Activated CD8-positive, alpha-beta memory T cell treated with anti-CD3 and anti-CD28 coated beads, Interleukin-2, amount 50 U/mL, for 48 hours (primary cell): ENCODE measurements around the gene MAU2.
"Not testable (repeated sequence)": the region's sequence is repeated elsewhere in the genome, so short reads cannot be mapped to it uniquely, and the experiment has no call there.

Source experiments
- DNase-seq: peaks from one replicate; pipeline ENCODE4 v3.0.0-alpha.2; 2020

Gene MAU2

GRCh38 chr19:19348266-19348665 is 27.6 kb downstream of the MAU2 start:
- no peak for DNase-seq

GRCh38 chr19:19349365-19349764 is 28.7 kb downstream of the MAU2 start:
- no peak for DNase-seq

GRCh38 chr19:19350756-19351155 is 30.1 kb downstream of the MAU2 start:
- DNase-seq = not testable (repeated sequence)

DNA sequence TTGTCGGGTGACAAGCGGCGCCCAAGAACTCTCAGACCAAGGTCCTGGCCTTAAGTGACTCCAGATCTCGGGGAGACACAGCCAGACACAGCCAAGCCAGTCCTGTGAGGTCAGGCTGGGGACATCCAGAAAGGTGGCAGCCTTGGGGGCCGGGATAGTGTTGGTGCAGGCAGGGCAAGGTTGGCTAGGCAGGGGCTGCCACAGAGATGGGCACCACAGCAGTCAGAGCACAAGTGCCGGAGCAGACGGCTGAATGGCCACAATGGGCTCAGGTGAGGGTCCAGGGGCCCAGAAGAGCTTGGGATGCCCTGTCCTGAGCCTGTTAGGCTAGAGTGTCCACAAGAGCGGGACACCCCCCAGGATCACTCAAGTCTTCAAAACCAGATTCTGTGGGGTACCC is 32.2 kb downstream of the MAU2 start:
- DNase-seq = no peak

- no peak for DNase-seq
Observed at GRCh38 chr19:19354007-19354406, 33.4 kb downstream of the MAU2 start.

- no peak for DNase-seq
Observed at GRCh38 chr19:19354932-19355331, 34.3 kb downstream of the MAU2 start.

GRCh38 chr19:19355606-19356139 is 35.0 kb downstream of the MAU2 start:
- no peak for DNase-seq

- DNase-seq = no peak
Observed at GRCh38 chr19:19356500-19356899, 35.9 kb downstream of the MAU2 start.

- DNase-seq = no peak
Observed at GRCh38 chr19:19356901-19357566, 36.4 kb downstream of the MAU2 start.

DNA sequence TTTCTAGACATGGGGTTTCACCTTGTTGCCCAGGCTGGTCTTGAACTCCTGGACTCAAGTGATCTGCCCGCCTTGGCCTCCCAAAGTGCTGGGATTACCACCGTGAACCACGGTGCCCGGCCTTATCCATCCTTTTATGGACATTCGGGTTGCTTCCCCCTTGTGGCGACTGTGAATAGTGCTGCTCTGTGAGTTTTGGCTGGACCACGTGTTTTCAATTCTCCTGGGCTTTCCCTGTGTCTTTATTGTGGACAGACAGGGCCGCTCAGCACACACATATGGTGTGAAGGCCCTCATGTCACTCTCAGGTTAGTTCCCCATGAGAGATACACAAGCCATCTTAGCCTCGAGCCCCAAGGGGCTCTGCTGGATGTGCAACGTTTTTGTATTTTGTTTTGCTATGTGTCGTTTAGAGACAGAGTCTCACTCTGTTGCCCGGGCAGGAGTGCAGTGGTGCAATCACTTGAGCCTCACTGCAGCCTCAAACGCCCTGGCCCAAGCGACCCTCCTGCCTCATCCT is 40.5 kb downstream of the MAU2 start:
- DNase-seq = peak; percentile 83

GRCh38 chr19:19362075-19362474 is 41.4 kb downstream of the MAU2 start:
- DNase-seq = no peak

DNA sequence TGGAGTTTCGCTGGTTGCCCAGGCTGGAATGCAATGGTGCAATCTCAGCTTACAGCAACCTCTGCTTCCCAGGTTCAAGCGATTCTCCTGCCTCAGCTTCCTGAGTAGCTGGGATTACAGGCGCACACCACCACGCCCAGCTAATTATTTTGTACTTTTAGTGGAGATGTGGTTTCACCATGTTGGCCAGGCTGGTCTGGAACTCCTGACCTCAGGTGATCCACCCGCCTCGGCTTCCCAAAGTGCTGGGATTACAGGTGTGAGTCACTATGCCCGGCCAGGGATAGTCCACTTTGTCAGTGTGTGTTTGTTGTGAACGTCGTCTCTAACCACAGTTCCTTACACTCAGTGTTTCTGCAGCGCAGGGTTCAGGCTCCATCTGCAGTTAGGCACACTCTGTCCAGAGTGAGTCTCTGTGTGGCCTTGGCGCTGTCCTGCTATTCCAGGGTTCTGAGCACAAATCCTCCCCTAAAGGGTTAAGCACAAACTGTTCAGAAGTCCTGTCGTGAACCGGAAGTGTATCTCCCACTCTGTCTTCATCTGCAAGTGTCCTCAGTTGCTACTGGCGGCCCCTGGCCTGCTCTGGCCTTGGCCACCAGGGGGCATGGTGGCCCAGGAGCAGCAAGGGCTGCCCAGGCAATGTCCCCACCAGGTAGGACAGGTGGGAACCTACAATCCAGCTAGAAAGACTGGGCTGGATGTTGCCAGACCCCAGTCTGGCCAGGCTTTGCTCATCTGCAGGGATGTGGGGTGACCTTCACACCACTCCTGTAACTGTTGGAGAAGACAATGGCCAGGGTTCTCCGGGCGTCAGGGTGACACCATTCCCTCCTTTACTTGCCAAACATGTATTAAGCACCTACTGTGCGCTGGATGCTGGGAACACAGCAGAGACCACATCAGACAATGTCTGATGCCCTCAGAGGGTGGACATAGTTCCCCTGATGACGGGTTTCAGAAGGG is 46.1 kb downstream of the MAU2 start:
- peak; percentile 86 for DNase-seq

DNA sequence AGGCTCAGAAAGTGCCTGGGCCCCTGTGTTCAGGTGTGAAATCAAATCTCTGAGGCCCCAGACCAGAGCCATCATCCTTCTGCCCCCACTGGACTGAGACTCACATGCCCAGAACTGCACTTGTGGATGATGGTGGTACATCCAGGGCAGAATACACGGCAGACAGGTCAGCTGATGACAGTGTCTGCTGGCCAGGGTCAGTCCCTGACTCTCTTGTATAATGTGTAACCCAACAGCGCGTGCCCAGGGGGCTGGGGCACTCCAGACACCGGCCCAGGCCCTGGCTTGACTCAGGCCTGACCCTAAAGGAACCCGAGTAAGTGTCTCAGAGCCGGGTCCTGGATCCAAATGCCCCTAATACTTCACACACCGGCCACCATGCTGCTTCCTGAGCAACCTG is 47.5 kb downstream of the MAU2 start:
- no peak for DNase-seq

DNA sequence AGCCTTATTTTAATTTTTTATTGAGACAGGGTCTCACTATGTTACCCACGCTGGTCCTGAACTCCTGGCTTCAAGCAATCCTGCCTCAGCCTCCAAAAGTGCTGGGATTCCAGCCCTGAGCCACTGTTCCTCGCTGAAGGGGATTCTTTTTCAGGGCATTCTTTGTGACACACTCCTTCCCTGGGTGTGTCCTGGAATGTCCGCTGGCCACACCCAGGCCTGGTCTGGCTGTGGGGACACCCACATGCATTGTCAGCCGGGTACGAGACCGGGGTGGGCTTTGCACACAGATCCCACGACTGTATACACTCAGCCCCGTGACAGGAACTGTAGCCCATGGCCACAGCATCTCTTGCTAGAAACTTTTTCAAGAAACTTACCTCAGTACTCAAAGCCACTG is 50.4 kb downstream of the MAU2 start:
- DNase-seq = no peak

GRCh38 chr19:19372656-19373416 is 52.2 kb downstream of the MAU2 start:
- DNase-seq = no peak

DNA sequence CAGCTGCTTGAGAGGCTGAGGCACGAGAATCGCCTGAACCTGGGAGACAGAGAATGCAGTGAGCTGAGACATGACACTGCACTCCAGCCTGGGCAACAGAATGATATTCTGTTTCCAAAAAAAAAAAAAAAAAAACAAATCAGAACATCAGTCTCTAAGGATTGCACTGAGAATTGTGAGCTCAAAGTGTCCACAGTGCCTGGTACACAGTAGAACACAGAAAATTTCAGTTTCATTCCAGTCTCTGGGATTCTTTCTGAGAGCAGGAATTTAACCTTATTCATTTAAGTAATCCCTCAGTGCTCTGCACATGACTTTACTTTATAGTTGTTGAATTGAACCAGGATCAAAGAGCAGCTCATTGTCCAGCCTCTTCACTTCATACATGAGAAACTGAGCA is 58.9 kb downstream of the MAU2 start:
- DNase-seq = no peak

DNA sequence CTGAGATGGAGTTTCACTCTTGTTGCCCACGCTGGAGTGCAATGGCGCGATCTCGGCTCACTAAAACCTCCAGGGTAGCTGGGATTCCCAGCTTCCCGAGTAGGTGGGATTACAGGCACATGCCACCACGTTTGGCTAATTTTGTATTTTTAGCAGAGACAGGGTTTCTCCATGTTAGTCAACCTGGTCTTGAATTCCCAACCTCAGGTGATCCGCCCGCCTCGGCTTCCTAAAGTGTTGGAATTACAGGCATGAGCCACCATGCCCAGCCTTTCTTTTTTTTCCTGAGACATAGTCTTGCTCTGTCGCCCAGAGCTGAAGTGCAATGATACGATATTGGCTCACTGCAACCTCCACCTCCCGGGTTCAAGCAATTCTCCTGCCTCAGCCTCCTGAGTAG is 59.7 kb downstream of the MAU2 start:
- not testable (repeated sequence) for DNase-seq

DNA sequence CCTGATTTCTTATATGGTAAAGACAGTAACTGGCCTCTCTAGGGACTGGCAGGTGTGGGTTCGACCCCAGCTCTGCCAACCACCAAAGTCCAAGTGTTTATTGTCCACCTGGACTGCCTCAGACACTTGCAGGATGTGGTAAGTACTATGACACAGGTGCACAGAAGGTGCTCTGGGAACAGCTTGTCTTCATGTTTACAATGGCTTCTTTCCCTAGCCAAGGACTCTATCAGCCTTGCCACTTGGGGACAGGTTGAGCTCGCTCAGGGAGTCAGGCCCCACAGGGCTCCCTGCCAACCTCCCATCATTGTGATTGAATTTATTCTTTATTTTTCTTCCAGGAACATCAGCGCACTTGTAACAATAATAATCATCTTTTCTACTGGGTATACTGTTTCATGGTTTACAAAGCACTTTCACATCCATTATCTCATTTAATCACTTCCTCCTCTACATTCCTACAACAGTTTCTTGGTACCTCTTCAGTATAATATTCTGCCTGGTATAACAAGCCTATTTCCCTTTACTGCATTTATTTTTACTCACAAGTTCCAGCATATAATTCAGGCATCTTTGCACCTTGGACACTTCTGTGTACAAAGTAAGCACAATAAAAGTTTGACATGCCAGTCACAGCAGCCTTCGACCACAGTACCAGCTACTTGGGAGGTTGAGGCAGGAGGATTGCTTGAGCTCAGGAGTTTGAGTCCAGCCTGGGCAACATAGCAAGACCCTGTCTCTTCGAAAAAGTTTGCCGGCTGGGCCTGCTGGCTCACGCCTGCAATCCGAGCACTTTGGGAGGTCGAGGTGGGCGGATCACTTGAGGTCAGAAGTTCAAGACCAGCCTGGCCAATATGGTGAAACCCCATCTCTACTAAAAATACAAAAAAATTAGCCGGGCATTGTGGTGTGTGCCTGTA is 60.6 kb downstream of the MAU2 start:
- DNase-seq = no peak

- DNase-seq = no peak
Observed at GRCh38 chr19:19382118-19382517, 61.5 kb downstream of the MAU2 start.

DNA sequence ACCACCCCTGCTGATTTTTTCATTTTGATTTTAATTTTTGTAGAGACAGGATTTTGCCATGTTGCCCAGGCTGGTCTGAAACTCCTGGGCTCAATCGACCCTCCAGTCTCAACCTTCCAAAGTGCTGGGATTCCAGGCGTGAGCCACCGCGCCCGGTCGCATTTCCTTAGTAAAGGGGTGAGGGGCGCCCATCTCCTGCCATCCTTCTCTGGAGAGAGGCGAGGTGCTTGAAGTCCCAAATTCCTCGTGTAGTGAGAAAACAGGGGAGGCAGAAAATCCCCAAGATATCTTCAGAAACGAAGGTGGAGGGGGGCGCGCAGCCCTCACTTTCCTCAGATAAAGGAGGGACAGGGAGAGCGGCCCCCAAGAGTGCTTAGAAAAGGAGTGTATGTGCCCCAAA is 63.9 kb downstream of the MAU2 start:
- no peak for DNase-seq

- DNase-seq = peak; percentile 100
Observed at GRCh38 chr19:19385131-19385895, 64.7 kb downstream of the MAU2 start.
